AG09309 (cell line): ENCODE results near the gene ATP5F1B.

Experiments
- DNase-seq: peaks from one replicate; pipeline ENCODE4 v3.0.0-alpha.2; 2010; ENCODE audit warnings: low read depth
- H3K4me3 ChIP-seq: 2 replicates; pipeline ENCODE4 v1.5.1; 2011; ENCODE audit warnings: mild to moderate bottlenecking, low read depth, low read length, moderate library complexity; ENCODE audit not compliant: control insufficient read depth
- TF ChIP-seq, protein P1 (sequence below): IDR thresholded peaks from 2 replicates; pipeline ENCODE4 v1.5.1; 2011; ENCODE audit warnings: mild to moderate bottlenecking, low read depth, low read length, inconsistent platforms; ENCODE audit not compliant: insufficient read depth, control insufficient read depth; ENCODE audit errors: missing control alignments

Gene ATP5F1B

DNA sequence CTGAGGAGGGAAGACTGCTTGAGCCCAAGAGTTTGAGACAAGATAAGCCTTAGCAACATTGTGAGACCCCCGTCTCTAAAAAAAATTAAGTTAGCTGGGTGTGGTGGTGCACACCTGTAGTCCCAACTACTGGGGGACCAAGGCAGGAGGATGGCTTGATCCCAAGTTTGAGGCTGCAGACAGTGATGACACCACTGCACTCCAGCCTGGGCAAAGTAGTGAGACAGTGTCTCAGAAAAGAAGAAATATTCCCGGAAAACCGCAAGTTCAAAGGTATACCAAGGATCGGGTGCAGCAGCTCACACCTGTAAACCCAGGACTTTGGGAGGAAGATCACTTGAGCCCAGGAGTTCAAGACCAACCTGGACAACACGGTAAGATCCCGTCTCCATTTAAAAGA lies 36.5 kb upstream of the ATP5F1B start:
- H3K4me3 ChIP-seq: no peak overlapping the region
- TF ChIP-seq, protein P1, sequence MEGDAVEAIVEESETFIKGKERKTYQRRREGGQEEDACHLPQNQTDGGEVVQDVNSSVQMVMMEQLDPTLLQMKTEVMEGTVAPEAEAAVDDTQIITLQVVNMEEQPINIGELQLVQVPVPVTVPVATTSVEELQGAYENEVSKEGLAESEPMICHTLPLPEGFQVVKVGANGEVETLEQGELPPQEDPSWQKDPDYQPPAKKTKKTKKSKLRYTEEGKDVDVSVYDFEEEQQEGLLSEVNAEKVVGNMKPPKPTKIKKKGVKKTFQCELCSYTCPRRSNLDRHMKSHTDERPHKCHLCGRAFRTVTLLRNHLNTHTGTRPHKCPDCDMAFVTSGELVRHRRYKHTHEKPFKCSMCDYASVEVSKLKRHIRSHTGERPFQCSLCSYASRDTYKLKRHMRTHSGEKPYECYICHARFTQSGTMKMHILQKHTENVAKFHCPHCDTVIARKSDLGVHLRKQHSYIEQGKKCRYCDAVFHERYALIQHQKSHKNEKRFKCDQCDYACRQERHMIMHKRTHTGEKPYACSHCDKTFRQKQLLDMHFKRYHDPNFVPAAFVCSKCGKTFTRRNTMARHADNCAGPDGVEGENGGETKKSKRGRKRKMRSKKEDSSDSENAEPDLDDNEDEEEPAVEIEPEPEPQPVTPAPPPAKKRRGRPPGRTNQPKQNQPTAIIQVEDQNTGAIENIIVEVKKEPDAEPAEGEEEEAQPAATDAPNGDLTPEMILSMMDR: no peak
- DNase-seq: no peak

DNA sequence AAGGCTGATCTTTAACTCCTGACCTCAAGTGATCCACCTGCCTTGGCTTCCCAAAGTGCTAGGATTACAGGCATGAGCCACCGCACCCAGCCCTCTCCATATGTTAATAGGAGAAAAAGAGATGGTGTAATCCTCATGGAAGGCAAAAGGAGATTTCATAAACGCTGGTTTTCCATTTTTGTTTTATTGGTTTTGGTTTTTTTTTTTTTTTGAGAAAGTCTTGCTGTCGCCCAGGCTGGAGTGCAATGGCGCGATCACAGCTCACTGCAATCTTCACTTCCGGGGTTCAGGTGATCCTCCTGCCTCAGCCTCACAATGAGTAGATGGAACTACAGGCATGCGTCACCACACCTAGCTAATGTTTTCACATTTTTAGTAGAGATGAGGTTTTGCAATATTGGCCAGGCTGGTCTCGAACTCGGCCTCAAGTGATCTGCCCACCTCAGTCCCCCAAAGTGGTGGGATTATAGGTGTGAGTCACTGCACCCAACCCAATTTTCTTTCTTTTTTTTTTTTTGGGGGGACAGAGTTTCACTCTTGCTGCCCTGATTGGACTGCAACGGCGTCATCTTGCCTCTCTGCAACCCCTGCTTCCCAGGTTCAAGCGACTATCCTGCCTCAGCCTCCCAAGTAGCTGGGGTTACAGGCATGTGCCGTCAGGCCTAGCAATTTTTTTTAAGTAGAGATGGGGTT lies 34.2 kb upstream of the ATP5F1B start:
- DNase-seq: no peak
- H3K4me3 ChIP-seq: no peak overlapping the region
- TF ChIP-seq, protein P1: no peak

DNA sequence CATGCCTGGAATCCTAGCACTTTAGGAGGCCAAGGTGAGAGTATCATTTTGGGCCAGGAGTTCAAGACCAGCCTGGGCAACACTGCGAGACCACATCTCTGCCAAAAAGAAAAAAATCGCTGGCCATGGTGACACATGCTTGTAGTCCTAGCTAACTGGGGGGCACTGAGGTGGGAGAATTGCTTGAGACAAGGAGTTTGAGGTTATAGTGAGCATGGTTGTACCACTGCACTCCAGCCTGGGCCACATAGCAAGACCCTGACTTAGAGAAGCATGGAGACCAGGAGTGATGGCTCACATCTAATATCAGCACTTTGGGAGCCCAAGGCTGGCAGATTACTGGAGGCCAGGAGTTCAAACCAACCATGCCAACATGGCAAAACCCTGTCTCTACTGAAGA lies 33.1 kb upstream of the ATP5F1B start:
- no peak overlapping the region for H3K4me3 ChIP-seq
- DNase-seq: no peak
- TF ChIP-seq, protein P1: no peak

DNA sequence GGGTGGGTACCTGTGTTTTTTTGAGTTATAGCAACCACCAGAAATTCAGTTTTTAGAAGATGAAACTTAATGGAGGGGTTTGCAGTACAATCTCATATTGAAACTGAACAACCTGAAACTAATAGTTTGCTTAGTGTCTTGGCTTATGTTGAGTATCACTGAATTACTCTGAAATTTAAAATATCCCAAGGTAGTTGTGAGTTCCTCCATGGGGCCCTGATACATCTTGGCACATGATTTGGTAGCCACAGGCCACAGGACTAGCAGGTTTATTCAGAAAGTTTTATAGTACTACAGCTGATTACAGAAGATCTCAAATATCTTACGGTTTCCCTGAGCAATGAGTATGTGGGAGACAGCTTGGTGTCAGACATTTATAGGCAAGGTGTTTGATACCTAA lies 31.9 kb upstream of the ATP5F1B start:
- TF ChIP-seq, protein P1: no peak
- no peak overlapping the region for H3K4me3 ChIP-seq
- DNase-seq: no peak

DNA sequence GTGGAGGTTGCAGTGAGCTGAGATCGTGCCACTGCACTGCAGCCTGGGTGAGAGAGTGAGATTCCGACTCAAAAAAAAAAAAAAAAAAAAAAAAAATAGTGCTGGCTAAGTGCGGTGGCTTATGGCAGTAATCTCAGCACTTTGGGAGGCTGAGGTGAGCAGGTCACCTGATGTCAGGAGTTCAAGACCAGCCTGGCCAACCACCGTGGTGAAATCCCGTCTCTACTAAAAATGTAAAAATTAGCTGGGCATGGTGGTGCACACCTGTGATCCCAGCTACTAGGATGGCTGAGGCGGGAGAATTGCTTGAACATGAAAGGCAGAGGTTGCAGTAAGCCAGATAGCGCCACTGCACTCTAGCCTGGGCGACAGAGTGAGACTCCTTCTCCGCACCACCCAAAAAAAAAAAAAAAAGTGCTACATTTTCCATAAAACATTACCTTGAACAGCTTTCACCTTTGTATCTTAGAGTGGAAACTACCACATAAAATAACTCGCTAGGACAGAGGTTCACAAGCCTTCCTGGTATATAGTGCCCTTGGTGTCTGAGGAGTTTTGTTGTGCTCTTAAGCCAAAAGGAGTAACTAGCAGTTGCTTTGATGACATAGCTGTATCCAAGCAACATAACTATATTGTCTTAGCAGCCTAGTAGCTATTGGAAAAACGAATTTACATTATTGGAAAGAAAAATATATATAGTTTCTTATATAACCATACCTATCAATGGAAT lies 31.2 kb upstream of the ATP5F1B start:
- TF ChIP-seq, protein P1: no peak
- DNase-seq: no peak
- H3K4me3 ChIP-seq: no peak overlapping the region

DNA sequence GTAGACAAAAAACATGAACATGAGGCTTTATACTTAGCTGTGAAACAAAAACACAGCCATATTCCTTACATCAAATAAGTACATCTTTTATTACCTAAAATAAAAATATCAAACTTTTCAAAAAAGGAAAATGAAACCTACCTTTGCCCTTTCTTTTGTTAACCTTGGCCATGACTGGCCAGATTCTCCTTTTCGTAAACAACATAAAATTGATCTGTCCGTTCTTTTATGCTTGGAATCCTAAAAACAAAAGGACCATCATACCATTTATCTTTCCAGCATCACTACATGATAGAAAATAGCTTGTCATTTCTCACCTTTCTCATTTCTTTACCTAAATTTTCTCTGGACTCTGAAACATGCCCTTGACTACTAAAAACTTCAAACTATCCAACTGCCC lies 25.8 kb upstream of the ATP5F1B start:
- TF ChIP-seq, protein P1: no peak
- H3K4me3 ChIP-seq: no peak overlapping the region
- no peak for DNase-seq
